OCI-LY3 (cell line): ENCODE data around the gene BRME1.
A peak's percentile ranks its signal among the peaks of the same experiment; 100 is the strongest.

Experiments
- CTCF ChIP-seq: fragments of 200-600, 300-600 bp; sonication (generic); IDR thresholded peaks from 2 replicates; pipeline ENCODE4 v1.5.1; 2014; ENCODE audit warnings: antibody characterized with exemption, low read length, low read depth
- EZH2phosphoT487 ChIP-seq: fragments of 200-600 bp; shearing (Covaris generic); IDR thresholded peaks from 2 replicates; pipeline ENCODE4 v1.6.1; 2018; ENCODE audit warnings: antibody characterized with exemption, mixed run types, low read depth

GRCh38 chr19:13880059-13881043, 25.6 kb downstream of the BRME1 start:
- TF ChIP-seq CTCF (peak; percentile 99), EZH2phosphoT487 (no peak)
